Kidney epithelial cell (primary cell): ENCODE results near the gene IFIT1B. TPM values are rescaled to one million over a fixed set of nuclear protein-coding genes. Genes with fewer than 3 reads are reported as not detected.
A peak's percentile ranks its signal among the peaks of the same experiment; 100 is the strongest.
"Not testable (repeated sequence)": the region's sequence is repeated elsewhere in the genome, so short reads cannot be mapped to it uniquely, and the experiment has no call there.

Source experiments
- DNase-seq: peaks from one replicate; pipeline ENCODE4 v3.0.0-alpha.2; 2010; ENCODE audit warnings: low read depth
- H3K27me3 ChIP-seq: 2 replicates; pipeline ENCODE4 v1.6.0; 2011; ENCODE audit warnings: low read length; ENCODE audit not compliant: control insufficient read depth, insufficient read depth
- H3K36me3 ChIP-seq: 2 replicates; pipeline ENCODE4 v1.5.1; 2011; ENCODE audit warnings: low read length; ENCODE audit not compliant: control insufficient read depth, insufficient read depth
- H3K4me3 ChIP-seq: 2 replicates; pipeline ENCODE4 v1.5.1; 2011; ENCODE audit warnings: low read depth, mild to moderate bottlenecking, control low read depth, low read length
- CTCF ChIP-seq: IDR thresholded peaks from 2 replicates; pipeline ENCODE4 v1.5.1; 2011; ENCODE audit warnings: mild to moderate bottlenecking, moderate library complexity, low read length, control low read depth, inconsistent platforms; ENCODE audit not compliant: insufficient read depth, poor library complexity, severe bottlenecking
- total RNA-seq: library from RNA; depleted of rRNA; stranded (reverse); fragments of >200 nt; gene quantifications from 2 replicates; pipeline ENCODE4 v1.2.3, GENCODE V29; 2015

Gene IFIT1B
- total RNA-seq, 1 donor from 2014 or later: not detected

GRCh38 chr10:89384474-89385340 is 6.9 kb downstream of the IFIT1B start:
- Histone ChIP-seq H3K4me3 (no peak overlapping the region), H3K36me3 (no peaks in the 10 kb centered on the region), H3K27me3 (no peaks in the 10 kb centered on the region)
- no peak for DNase-seq
- TF ChIP-seq CTCF: no peak

GRCh38 chr10:89388806-89389205 is 10.9 kb downstream of the IFIT1B start:
- TF ChIP-seq CTCF: no peak
- H3K36me3 ChIP-seq: no peaks in the 10 kb centered on the region
- no peak for DNase-seq
- H3K4me3 ChIP-seq: no peak overlapping the region
- H3K27me3 ChIP-seq: no peaks in the 10 kb centered on the region

DNA sequence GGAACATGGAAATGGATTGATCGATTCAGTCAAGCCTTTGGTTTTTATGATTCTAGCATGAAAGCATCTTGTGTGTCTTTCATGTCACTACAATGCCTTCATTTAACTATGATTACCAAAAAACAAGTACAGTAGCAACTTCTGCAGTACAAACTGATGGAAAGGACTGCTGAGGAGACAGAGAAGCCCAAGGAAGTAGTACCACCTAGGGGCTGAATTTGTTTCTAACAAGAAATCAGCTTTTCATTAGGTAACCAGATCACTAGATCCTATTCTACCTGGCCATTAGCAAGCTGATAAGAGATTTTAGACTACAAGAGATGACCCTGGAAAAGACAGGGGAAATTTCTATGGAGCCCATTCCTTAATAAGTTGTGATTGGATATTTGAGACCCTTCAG is 11.4 kb downstream of the IFIT1B start:
- DNase-seq: no peak
- TF ChIP-seq CTCF: peak; percentile 46
- H3K27me3 ChIP-seq: no peaks in the 10 kb centered on the region
- no peak overlapping the region for H3K4me3 ChIP-seq
- no peaks in the 10 kb centered on the region for H3K36me3 ChIP-seq

- Histone ChIP-seq H3K27me3 (no peaks in the 10 kb centered on the region), H3K4me3 (no peak overlapping the region), H3K36me3 (no peaks in the 10 kb centered on the region)
- TF ChIP-seq CTCF: no peak
- no peak for DNase-seq
Measured at GRCh38 chr10:89390476-89391225, 12.8 kb downstream of the IFIT1B start.

DNA sequence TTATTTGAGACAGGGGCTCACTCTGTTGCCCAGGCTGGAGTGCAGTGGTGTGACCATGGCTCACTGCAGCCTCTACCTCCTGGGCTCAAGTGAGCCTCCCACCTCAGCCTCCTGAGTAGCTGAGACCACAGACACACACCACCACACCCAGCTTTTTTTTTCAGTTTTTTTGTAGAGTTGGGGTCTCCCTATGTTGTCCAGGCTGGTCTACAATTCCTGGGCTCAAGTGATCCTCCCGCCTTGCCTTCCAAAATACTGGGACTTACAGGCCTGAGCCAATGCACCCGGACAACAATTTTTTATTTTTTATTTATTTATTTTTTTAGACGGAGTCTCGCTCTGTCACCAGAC is 13.3 kb downstream of the IFIT1B start:
- H3K27me3 ChIP-seq, DNase-seq, H3K36me3 ChIP-seq, H3K4me3 ChIP-seq: not testable (repeated sequence)

DNA sequence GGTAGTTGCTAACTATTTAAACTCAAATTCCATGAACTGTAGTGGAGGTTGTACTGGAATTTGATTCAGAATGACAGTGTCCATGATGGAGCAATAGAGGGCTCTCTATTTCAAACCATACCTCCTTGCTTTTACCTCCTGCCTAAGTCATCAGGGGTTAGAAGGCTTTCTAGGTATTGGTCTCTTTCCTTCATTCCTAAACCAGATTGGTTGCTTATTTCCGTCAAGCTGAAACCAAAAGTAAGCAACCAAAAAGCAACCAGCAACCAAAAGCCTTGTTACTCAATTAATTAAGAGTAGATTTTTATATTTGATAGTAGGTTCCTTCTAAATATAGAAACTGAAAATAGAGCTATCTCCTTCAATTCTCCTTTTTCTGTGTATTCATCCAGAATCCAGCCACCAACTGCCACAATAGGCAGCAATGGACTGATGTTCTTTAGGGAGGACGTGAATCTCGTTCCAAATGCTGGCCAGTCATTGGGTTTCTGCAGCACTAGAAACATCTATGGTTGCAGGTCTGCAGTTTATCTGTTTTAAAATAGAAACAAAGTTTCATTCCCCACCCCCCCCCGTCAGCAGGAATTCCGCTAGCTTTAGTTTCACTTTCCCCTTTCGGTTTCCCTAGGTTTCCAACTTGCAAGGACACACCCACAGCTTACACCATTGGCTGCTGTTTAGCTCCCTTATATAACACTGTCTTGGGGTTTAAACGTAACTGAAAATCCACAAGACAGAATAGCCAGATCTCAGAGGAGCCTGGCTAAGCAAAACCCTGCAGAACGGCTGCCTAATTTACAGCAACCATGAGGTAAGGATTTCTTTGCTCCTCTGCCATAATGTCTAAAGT is 14.3 kb downstream of the IFIT1B start, which contains the start of gene IFIT1:
Gene IFIT1, plus strand, starts transcription at position 717 of the 850 bp plus-strand sequence. Its CDS starts 90 bp downstream, at position 807.
- TF ChIP-seq CTCF: no peak
- peak within 1 kb of the TSS; percentile 51 for H3K4me3 ChIP-seq
- no peaks in the 10 kb centered on the region for H3K27me3 ChIP-seq
- peak; percentile 89 for DNase-seq
- H3K36me3 ChIP-seq: no peaks in the 10 kb centered on the region
